ENCODE measurements around the gene LPXN. TPM values are rescaled to one million over a fixed set of nuclear protein-coding genes. Genes with fewer than 3 reads are reported as not detected.

LPXN gene
- total and polyA plus RNA-seq, 2 experiments from 2014 or later: 134 to 164 TPM

DNA sequence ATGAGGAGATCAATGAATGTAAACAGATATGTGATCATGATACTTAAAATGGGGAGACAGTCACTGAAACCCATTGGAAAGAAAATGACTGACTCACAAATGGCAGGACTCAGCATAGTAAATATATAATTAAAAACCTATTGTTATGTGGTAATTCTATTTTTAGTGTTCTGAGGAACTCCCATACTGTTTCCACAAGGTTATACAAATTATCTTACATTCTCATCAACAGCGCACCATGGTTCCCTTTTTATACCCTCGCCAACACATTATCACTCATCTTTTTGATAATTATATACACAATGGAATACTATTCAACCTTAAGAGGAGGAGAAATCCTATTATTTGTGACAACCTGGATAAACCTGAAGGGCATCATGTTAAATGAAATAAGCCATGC, 84.8 kb downstream of the LPXN start:
- WGBS, 2 experiments (ENCODE audit: low coverage in 1 of 2, low lambda C conversion rate in 2 of 2, missing lambda C conversion rate in 2 of 2): 68 to 75% methylated on average over 2 of the region's 2 CpGs

DNA sequence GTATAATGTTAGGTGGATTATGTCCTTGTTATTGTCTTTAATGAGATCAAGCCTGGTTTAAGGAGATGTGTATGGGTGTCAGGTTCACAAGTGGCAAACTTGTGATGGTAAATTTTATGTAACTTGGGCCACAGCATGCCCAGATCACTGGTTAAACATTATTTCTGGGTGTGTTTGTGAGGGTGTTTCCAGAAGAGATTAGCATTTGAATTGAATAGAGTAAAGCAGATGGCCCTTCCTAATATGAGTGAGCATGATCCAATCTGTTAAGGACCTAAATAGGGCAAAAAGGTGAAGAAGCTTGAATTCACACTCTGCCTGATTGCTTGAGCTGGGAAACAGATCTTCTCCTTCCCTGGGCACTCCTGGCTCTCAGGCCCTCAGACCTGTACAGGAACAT, 88.5 kb downstream of the LPXN start:
- Histone ChIP-seq H3K4me3 (no peak overlapping the region), H3K27me3 (replicated peaks; ENCODE audit: insufficient read depth) (no peaks in the 10 kb centered on the region), H3K27ac (no peak overlapping the region), H3K9ac (no peak overlapping the region), H4K20me1 (ENCODE audit: insufficient read depth) (no peaks in the 10 kb centered on the region), H3K36me3 (ENCODE audit: low read depth) (no peaks in the 10 kb centered on the region), H2AFZ (no peak overlapping the region), H3K79me2 (ENCODE audit: insufficient read depth) (no peaks in the 10 kb centered on the region), H3K9me3 (ENCODE audit: low read depth) (no peaks in the 10 kb centered on the region), H3K4me1 (ENCODE audit: insufficient read depth) (no peaks in the 10 kb centered on the region), H3F3A (ENCODE audit: insufficient read depth) (no peaks in the 10 kb centered on the region), H3K4me2 (ENCODE audit: unreplicated experiment) (no peak overlapping the region), H3K9me2 (ENCODE audit: insufficient read depth) (peaks cover 4% of the 10 kb centered on the region; the same call in 1 of the 2 replicates)
- no peak for DNase-seq
- TF ChIP-seq EZH2phosphoT487 (IDR thresholded peaks at IDR 0.05; ENCODE audit: insufficient read depth, low read depth) (no peak), EZH2 (IDR thresholded peaks at IDR 0.05; ENCODE audit: insufficient read depth, poor library complexity, severe bottlenecking) (no peak)
- in situ Hi-C loops (cut with MboI): no loop called here

More for the DNA sequence above, 84.8 kb downstream of the LPXN start:
- H3K27me3 ChIP-seq (replicated peaks; ENCODE audit: insufficient read depth): no peaks in the 10 kb centered on the region
- no peak overlapping the region for H3K4me3 ChIP-seq
- H3K9ac ChIP-seq: no peak overlapping the region
- H3K9me2 ChIP-seq (ENCODE audit: insufficient read depth): no peaks in the 10 kb centered on the region; the same call in 1 of the 2 replicates
- H3K9me3 ChIP-seq (ENCODE audit: low read depth): no peaks in the 10 kb centered on the region
- H3F3A ChIP-seq (ENCODE audit: insufficient read depth): peaks cover 15% of the 10 kb centered on the region
- H3K79me2 ChIP-seq (ENCODE audit: insufficient read depth): no peaks in the 10 kb centered on the region
- H3K36me3 ChIP-seq (ENCODE audit: low read depth): no peaks in the 10 kb centered on the region; the same call in 1 of the 2 replicates
- H2AFZ ChIP-seq: no peak overlapping the region
- no peak overlapping the region for H3K4me2 ChIP-seq (ENCODE audit: unreplicated experiment)
- no peak for TF ChIP-seq EZH2 (IDR thresholded peaks at IDR 0.05; ENCODE audit: insufficient read depth, poor library complexity, severe bottlenecking)
- TF ChIP-seq EZH2phosphoT487 (IDR thresholded peaks at IDR 0.05; ENCODE audit: insufficient read depth, low read depth): no peak
- H3K27ac ChIP-seq: no peak overlapping the region
- no peaks in the 10 kb centered on the region for H4K20me1 ChIP-seq (ENCODE audit: insufficient read depth)
- no peak for DNase-seq
- H3K4me1 ChIP-seq (ENCODE audit: insufficient read depth): peaks cover 23% of the 10 kb centered on the region
- in situ Hi-C loops (cut with MboI): no loop called here

DNA sequence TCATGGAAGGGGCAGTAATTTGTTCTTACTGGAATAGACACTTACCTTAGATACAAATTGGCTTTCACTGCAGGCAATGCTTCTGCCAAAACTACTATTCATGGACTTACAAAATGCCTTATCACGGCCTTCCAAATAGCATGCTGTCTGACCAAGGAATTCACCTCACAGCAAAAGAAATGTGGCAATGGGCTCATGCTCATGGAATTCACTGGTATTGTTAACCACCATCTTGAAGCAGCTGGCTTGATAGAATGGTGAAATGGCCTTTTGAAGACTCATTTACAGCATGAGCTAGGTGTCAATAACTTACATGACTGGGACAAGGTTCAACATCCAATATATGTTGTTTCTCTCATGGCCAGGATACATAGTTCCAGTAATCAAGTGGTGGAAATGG, 89.7 kb downstream of the LPXN start:
- no peak overlapping the region for H3K27ac ChIP-seq
- no peaks in the 10 kb centered on the region for H3K36me3 ChIP-seq (ENCODE audit: low read depth)
- peaks cover 4% of the 10 kb centered on the region; the same call in 1 of the 2 replicates for H3K9me2 ChIP-seq (ENCODE audit: insufficient read depth)
- no peak overlapping the region for H3K9ac ChIP-seq
- no peaks in the 10 kb centered on the region for H3K27me3 ChIP-seq (replicated peaks; ENCODE audit: insufficient read depth)
- H3K9me3 ChIP-seq (ENCODE audit: low read depth): no peaks in the 10 kb centered on the region
- H3K4me2 ChIP-seq (ENCODE audit: unreplicated experiment): no peak overlapping the region
- H2AFZ ChIP-seq: no peak overlapping the region
- no peaks in the 10 kb centered on the region for H3F3A ChIP-seq (ENCODE audit: insufficient read depth)
- no peak for DNase-seq
- WGBS, 2 experiments (ENCODE audit: low coverage in 1 of 2, low lambda C conversion rate in 2 of 2, missing lambda C conversion rate in 2 of 2): 93 to 100% methylated on average over 1 of the region's 1 CpG
- H4K20me1 ChIP-seq (ENCODE audit: insufficient read depth): no peaks in the 10 kb centered on the region
- no peaks in the 10 kb centered on the region for H3K4me1 ChIP-seq (ENCODE audit: insufficient read depth)
- H3K79me2 ChIP-seq (ENCODE audit: insufficient read depth): no peaks in the 10 kb centered on the region
- TF ChIP-seq EZH2phosphoT487 (IDR thresholded peaks at IDR 0.05; ENCODE audit: insufficient read depth, low read depth): no peak
- no peak for TF ChIP-seq EZH2 (IDR thresholded peaks at IDR 0.05; ENCODE audit: insufficient read depth, poor library complexity, severe bottlenecking)
- H3K4me3 ChIP-seq: no peak overlapping the region
- in situ Hi-C loops (cut with MboI): no loop called here

Other genes starting within 250 kb of the LPXN start
- not detected in 2 replicates for gene OR5B17, start 216.8 kb downstream of the LPXN start, total RNA-seq (2014; rRNA removed; shearing (Covaris generic))
- gene OR5B17, start 216.8 kb downstream of the LPXN start, polyA plus RNA-seq (2016; fragmentation: Nextera tagmentation; extraction: Ambion mirVana): not detected in 2 replicates
- not detected in 2 replicates for gene OR5B3, start 169.0 kb downstream of the LPXN start, total RNA-seq (2014; rRNA removed; shearing (Covaris generic))
- gene OR5B3, start 169.0 kb downstream of the LPXN start, polyA plus RNA-seq (2016; fragmentation: Nextera tagmentation; extraction: Ambion mirVana): not detected in 2 replicates
- gene OR5B2, start 147.7 kb downstream of the LPXN start, total RNA-seq (2014; rRNA removed; shearing (Covaris generic)): not detected in 2 replicates
- not detected in 2 replicates for gene OR5B2, start 147.7 kb downstream of the LPXN start, polyA plus RNA-seq (2016; fragmentation: Nextera tagmentation; extraction: Ambion mirVana)
- not detected in 2 replicates for gene OR5B12, start 133.6 kb downstream of the LPXN start, total RNA-seq (2014; rRNA removed; shearing (Covaris generic))
- not detected in 2 replicates for gene OR5B12, start 133.6 kb downstream of the LPXN start, polyA plus RNA-seq (2016; fragmentation: Nextera tagmentation; extraction: Ambion mirVana)
- gene OR5B21, start 67.8 kb downstream of the LPXN start, total RNA-seq (2014; rRNA removed; shearing (Covaris generic)): not detected in 2 replicates
- not detected in 2 replicates for gene OR5B21, start 67.8 kb downstream of the LPXN start, polyA plus RNA-seq (2016; fragmentation: Nextera tagmentation; extraction: Ambion mirVana)
- gene ZFP91, start 3.2 kb upstream of the LPXN start, total RNA-seq (2014; rRNA removed; shearing (Covaris generic)): 58.8 and 59.0 TPM in 2 replicates
- 20.8 and 21.4 TPM in 2 replicates for gene ZFP91, start 3.2 kb upstream of the LPXN start, polyA plus RNA-seq (2016; fragmentation: Nextera tagmentation; extraction: Ambion mirVana)
- gene CNTF, start 46.8 kb upstream of the LPXN start, total RNA-seq (2014; rRNA removed; shearing (Covaris generic)): 1.6 and 3.9 TPM in 2 replicates
- gene CNTF, start 46.8 kb upstream of the LPXN start, polyA plus RNA-seq (2016; fragmentation: Nextera tagmentation; extraction: Ambion mirVana): 0.23 and 0.46 TPM in 2 replicates
- gene GLYAT, start 156.1 kb upstream of the LPXN start, total RNA-seq (2014; rRNA removed; shearing (Covaris generic)): not detected in 2 replicates
- not detected in 2 replicates for gene GLYAT, start 156.1 kb upstream of the LPXN start, polyA plus RNA-seq (2016; fragmentation: Nextera tagmentation; extraction: Ambion mirVana)